ENCODE measurements around the gene TSHZ2.

Gene TSHZ2

GRCh38 chr20:53399083-53399482 lies 426.9 kb downstream of the TSHZ2 start:
- Histone ChIP-seq H3K27me3 (replicated peaks; ENCODE audit: control insufficient read depth, insufficient read depth, low read length) (no peaks in the 10 kb centered on the region), H3K4me3 (replicated peaks; ENCODE audit: low read depth, low read length) (no peak overlapping the region), H3K36me3 (ENCODE audit: control insufficient read depth, insufficient read depth, low read length) (no peaks in the 10 kb centered on the region)
- TF ChIP-seq CTCF (IDR thresholded peaks at IDR 0.05; ENCODE audit: insufficient read depth, low read length, poor library complexity, severe bottlenecking) = no peak
- no peak for DNase-seq (ENCODE audit: extremely low read depth, insufficient read length)

GRCh38 chr20:53399592-53400335 lies 427.6 kb downstream of the TSHZ2 start:
- H3K36me3 ChIP-seq (ENCODE audit: control insufficient read depth, insufficient read depth, low read length) = no peaks in the 10 kb centered on the region
- DNase-seq (ENCODE audit: extremely low read depth, insufficient read length) = no peak
- no peak overlapping the region for H3K4me3 ChIP-seq (replicated peaks; ENCODE audit: low read depth, low read length)
- TF ChIP-seq CTCF (IDR thresholded peaks at IDR 0.05; ENCODE audit: insufficient read depth, low read length, poor library complexity, severe bottlenecking) = no peak
- H3K27me3 ChIP-seq (replicated peaks; ENCODE audit: control insufficient read depth, insufficient read depth, low read length) = no peaks in the 10 kb centered on the region

GRCh38 chr20:53402233-53403005 lies 430.3 kb downstream of the TSHZ2 start:
- no peak for TF ChIP-seq CTCF (IDR thresholded peaks at IDR 0.05; ENCODE audit: insufficient read depth, low read length, poor library complexity, severe bottlenecking)
- Histone ChIP-seq H3K4me3 (replicated peaks; ENCODE audit: low read depth, low read length) (no peak overlapping the region), H3K27me3 (replicated peaks; ENCODE audit: control insufficient read depth, insufficient read depth, low read length) (no peaks in the 10 kb centered on the region; the same call in 1 of the 2 replicates), H3K36me3 (ENCODE audit: control insufficient read depth, insufficient read depth, low read length) (no peaks in the 10 kb centered on the region)
- no peak for DNase-seq (ENCODE audit: extremely low read depth, insufficient read length)

DNA sequence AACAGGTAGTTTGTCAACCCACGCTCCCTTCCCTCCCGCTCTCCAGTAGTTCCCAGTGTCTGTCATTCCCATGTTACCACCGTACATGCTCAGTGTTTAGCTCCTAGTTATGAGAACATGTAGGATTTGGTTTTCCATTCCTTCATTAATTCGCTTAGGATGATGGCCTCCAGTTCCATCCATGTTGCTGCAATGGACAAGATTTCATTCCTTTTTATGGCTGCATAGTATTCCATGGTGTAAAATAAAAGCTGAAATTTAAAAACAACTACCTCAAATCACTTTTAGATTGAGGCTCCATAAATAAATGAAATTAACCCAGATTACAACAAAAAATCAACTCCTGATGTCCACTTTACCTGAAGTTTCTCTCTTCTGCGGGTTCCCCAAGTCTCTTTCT lies 430.9 kb downstream of the TSHZ2 start:
- DNase-seq (ENCODE audit: extremely low read depth, insufficient read length) = no peak
- H3K27me3 ChIP-seq (replicated peaks; ENCODE audit: control insufficient read depth, insufficient read depth, low read length) = no peaks in the 10 kb centered on the region; the same call in 1 of the 2 replicates
- H3K4me3 ChIP-seq (replicated peaks; ENCODE audit: low read depth, low read length) = no peak overlapping the region
- H3K36me3 ChIP-seq (ENCODE audit: control insufficient read depth, insufficient read depth, low read length) = no peaks in the 10 kb centered on the region
- no peak for TF ChIP-seq CTCF (IDR thresholded peaks at IDR 0.05; ENCODE audit: insufficient read depth, low read length, poor library complexity, severe bottlenecking)

DNA sequence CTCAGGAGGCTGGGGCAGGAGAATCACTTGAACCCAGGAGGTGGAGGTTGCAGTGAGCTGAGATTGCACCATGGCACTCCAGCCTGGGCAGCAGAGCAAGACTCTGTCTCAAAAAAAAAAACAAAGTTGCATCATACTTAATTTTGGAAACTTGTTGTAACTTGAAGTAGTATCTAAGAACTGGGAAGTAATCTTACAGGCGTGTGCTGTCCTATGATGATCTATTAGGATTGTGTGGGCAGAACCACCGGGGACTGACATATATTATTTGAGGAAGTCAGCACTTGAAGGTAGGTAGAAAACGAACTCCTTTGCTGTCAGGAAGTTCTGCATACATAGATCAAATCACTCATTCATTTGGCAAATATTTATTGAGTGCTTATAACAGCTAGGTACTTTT lies 433.0 kb downstream of the TSHZ2 start:
- TF ChIP-seq CTCF (IDR thresholded peaks at IDR 0.05; ENCODE audit: insufficient read depth, low read length, poor library complexity, severe bottlenecking) = no peak
- DNase-seq (ENCODE audit: extremely low read depth, insufficient read length) = no peak

More for the DNA sequence above, 433.0 kb downstream of the TSHZ2 start:
- Histone ChIP-seq H3K36me3 (ENCODE audit: control insufficient read depth, insufficient read depth, low read length) (no peaks in the 10 kb centered on the region), H3K4me3 (replicated peaks; ENCODE audit: low read depth, low read length) (no peak overlapping the region), H3K27me3 (replicated peaks; ENCODE audit: control insufficient read depth, insufficient read depth, low read length) (no peaks in the 10 kb centered on the region; the same call in 1 of the 2 replicates)
